GM12873 (cell line): ENCODE data around the gene WNT11.

ENCODE experiments used
- TF ChIP-seq, protein P1 (sequence below): IDR thresholded peaks from 2 replicates; pipeline ENCODE4 v1.5.1; 2012; ENCODE audit warnings: low read depth, mild to moderate bottlenecking, moderate library complexity, low read length, control low read depth; ENCODE audit not compliant: insufficient read depth; ENCODE audit errors: missing control alignments

The WNT11 gene

DNA sequence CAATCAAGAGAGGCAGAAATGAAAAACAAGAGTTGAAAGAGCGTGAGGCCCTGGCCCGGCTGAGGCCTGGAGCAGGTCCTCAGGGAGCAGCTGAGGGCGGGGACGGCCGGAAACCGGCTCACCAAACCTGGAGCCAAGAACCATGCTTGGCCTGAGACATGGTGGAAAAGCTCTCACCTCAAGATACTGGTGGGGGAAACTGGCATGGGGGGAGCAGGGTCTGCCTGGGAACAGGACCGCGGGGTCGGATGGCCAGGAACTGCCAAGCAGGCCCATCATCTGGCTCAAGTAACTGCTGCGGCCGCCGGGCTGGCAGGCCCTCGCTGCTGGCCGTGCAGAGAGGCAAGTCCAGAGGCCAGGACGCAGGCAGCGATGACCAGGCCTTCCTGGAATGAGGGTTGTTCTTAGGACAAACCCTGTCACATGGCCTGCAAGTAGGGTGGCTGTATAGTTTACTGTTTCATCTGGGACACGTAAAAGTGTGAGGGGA, 18.9 kb upstream of the WNT11 start:
- TF ChIP-seq, protein P1, sequence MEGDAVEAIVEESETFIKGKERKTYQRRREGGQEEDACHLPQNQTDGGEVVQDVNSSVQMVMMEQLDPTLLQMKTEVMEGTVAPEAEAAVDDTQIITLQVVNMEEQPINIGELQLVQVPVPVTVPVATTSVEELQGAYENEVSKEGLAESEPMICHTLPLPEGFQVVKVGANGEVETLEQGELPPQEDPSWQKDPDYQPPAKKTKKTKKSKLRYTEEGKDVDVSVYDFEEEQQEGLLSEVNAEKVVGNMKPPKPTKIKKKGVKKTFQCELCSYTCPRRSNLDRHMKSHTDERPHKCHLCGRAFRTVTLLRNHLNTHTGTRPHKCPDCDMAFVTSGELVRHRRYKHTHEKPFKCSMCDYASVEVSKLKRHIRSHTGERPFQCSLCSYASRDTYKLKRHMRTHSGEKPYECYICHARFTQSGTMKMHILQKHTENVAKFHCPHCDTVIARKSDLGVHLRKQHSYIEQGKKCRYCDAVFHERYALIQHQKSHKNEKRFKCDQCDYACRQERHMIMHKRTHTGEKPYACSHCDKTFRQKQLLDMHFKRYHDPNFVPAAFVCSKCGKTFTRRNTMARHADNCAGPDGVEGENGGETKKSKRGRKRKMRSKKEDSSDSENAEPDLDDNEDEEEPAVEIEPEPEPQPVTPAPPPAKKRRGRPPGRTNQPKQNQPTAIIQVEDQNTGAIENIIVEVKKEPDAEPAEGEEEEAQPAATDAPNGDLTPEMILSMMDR, result no peak

DNA sequence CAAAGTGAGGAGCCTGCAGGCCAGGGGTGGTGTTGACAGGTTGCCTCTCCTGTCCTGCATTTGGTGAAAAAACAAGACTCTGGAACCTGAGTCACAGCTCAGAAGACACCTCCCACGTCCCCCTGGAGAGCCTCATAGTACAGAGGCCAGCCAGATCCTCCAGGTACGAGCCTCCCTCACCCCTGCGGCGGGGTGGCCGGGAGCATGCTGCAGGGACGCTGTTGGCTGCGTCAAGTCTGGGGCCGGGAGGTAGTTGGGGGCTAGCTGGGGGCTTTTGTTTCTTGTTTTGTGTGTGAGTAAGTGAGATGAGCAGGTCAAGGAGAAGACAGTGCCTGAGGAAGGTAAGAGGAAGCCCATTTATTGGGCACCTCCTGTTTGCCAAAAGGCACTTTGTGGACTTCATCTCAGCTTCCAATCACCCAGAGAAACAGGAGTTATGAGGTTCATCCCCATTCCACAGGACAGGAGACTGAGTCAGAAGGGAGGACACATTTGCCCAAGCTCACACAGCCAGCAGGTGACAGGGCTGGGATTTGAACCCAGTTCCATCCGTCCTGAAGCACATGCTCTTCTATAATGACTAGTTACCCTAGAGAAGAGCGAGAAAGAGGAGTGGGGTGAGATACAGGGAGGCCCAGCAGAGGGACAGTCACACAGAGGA, 18.3 kb upstream of the WNT11 start:
- TF ChIP-seq, protein P1, result no peak

DNA sequence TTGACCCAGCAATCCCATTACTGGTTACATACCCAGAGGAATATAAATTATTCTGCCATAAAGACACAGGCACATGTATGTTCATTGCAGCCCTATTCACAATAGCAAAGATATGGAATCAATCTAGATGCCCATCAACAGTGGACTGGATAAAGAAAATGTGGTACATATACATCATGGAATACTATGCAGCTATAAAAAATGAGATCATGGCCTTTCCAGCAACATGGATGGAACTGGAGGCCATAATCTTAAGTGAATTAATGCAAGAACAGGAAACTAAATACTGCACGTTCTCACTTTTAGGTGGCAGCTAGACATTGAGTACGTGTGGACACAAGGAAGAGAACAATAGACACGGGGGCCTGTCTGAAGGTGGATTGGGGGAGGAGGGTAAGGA, 15.1 kb upstream of the WNT11 start:
- TF ChIP-seq, protein P1, result no peak

DNA sequence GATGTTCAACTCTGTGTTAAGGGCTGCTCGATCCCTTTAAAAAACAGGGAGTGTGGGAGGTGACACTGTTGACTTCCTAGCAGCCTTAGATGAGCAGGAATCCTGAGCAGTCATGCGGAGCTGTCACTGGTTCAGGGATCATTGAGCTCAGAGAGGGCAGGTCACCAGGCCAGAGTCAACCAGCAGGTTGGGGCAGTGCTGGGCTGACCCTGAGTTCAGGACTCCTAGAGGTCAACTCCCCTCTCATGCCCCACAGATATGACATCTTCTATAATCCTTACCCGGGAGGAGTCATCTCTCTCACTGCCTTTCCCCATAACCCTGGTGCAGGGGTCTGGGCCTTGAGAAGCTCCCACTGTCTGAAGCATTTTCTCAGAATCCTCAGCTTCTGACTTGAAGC, 12.9 kb upstream of the WNT11 start:
- TF ChIP-seq, protein P1, result no peak

DNA sequence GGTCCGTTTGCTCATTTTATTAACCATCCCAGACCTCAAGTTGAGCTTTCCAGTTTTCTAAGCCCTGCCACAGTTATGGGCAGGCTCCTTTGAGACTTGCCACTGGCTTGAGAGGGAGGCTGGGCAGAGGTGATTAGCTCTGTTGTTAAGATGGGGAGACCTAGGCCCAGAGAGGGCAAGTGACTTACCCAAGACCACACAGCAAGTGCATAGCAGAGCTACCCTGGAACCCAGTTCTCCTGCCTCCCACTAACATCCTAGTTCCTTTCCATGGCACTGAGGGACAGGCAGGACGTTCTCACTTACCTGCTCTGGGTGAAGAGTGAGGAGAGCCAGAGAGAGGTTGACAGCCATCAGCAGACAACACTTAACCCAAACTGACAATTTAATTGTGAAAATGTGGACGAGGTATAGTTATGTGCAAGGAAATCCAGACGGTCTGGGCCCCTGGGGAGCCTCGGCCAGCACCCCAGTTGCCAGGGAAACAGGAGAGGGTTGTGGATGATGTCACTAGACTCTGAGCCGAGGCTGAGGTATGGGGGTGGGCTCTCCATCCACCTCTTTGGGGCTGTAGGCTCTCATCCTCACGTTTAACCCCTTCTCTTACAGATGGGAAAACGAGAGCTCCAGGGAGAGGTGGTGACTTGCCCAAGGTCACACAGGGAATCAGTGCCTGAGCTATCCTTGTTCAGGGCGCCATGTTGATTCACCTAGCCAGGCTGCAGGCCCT, 12.3 kb upstream of the WNT11 start:
- TF ChIP-seq, protein P1, result no peak

DNA sequence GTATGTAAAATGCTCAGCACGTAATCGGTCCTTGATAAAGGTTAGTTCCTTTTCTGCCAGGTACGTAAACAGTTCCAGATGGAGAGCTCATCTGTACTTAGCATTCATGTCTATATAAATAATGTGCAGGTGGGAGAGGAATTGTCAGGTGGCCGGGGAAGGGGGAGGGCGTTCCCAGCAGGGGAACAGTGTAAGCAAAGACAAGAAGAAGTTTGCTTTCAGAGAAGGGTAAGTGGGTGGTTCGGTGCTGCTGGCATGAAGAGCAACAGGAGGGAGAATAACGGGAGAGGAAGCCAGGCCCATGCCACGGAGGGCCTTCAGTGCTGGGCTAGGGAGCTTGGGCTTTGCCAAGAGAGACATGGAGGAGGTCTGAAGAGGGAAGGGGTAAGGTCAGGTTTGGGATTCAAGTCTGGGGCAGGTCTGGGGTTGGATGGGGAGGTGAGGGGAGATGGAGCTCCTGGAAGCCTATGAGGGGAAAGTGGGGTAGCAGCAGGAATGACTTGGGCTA, 11.4 kb upstream of the WNT11 start:
- TF ChIP-seq, protein P1, result no peak

DNA sequence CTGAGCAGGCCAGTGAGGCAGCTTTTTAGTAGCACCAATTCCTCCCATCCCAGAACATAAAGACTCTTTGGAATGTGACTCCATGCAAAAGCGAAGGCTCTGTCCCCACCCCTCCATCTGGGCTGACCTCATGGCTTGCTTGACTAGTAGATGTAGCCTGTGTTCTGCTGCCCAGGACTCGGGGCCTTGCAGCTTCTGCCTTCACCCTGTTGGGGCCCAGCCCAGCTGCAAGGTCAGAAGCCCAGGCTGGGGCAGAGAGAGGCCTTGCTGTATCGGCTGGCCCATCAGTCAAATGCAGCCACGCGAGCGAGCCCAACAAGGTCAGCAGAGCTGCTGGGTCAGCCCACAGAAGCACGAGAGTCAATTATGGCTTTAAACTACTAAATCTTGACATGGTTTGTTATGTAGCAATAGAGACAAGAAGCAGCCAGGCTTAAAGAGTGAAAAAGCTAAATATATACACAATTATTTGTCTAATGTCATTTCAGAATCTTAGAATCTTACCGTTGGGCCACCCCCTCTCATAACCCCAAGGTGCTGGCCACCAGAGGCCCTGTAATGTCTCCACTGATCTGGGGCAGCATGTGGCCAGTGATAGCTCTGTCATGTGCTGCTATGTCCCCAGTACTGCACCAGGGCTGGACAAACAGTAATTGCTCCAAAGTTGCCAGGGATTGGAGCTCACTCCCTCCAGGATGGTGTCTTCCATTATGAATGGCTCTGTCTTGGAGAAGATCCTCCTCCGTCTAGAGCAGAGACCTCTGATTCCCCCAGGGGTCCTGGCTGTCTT, 10.4 kb upstream of the WNT11 start:
- TF ChIP-seq, protein P1, result no peak
